ENCODE results near the gene RYR2.
"Not testable (repeated sequence)": the region's sequence is repeated elsewhere in the genome, so short reads cannot be mapped to it uniquely, and the experiment has no call there.

Gene RYR2

GRCh38 chr1:237568955-237569354 lies 527.0 kb downstream of the RYR2 start:
- DNase-seq (ENCODE audit: low read depth) = no peak

- DNase-seq (ENCODE audit: low read depth) = no peak
Observed at GRCh38 chr1:237570530-237570929, 528.5 kb downstream of the RYR2 start.

- no peak for DNase-seq (ENCODE audit: low read depth)
Observed at GRCh38 chr1:237574536-237574935, 532.6 kb downstream of the RYR2 start.

- DNase-seq (ENCODE audit: low read depth) = no peak
Observed at GRCh38 chr1:237578540-237578939, 536.6 kb downstream of the RYR2 start.

GRCh38 chr1:237580726-237581125 lies 538.7 kb downstream of the RYR2 start:
- DNase-seq (ENCODE audit: low read depth) = no peak

GRCh38 chr1:237583270-237583669 lies 541.3 kb downstream of the RYR2 start:
- no peak for DNase-seq (ENCODE audit: low read depth)

- no peak for DNase-seq (ENCODE audit: low read depth)
Observed at GRCh38 chr1:237583756-237584155, 541.8 kb downstream of the RYR2 start.

- no peak for DNase-seq (ENCODE audit: low read depth)
Observed at GRCh38 chr1:237590386-237590785, 548.4 kb downstream of the RYR2 start.

- no peak for DNase-seq (ENCODE audit: low read depth)
Observed at GRCh38 chr1:237591353-237591752, 549.4 kb downstream of the RYR2 start.

GRCh38 chr1:237603036-237603568 lies 561.1 kb downstream of the RYR2 start:
- not testable (repeated sequence) for DNase-seq (ENCODE audit: low read depth)

GRCh38 chr1:237608433-237608832 lies 566.4 kb downstream of the RYR2 start:
- no peak for DNase-seq (ENCODE audit: low read depth)

GRCh38 chr1:237610157-237610556 lies 568.2 kb downstream of the RYR2 start:
- DNase-seq (ENCODE audit: low read depth) = no peak

GRCh38 chr1:237613984-237614383 lies 572.0 kb downstream of the RYR2 start:
- DNase-seq (ENCODE audit: low read depth) = no peak

GRCh38 chr1:237619553-237619952 lies 577.6 kb downstream of the RYR2 start:
- no peak for DNase-seq (ENCODE audit: low read depth)

GRCh38 chr1:237634922-237635321 lies 592.9 kb downstream of the RYR2 start:
- no peak for DNase-seq (ENCODE audit: low read depth)

- DNase-seq (ENCODE audit: low read depth) = no peak
Observed at GRCh38 chr1:237638555-237638954, 596.6 kb downstream of the RYR2 start.

GRCh38 chr1:237640011-237640671 lies 598.2 kb downstream of the RYR2 start:
- DNase-seq (ENCODE audit: low read depth) = no peak

GRCh38 chr1:237640966-237641365 lies 599.0 kb downstream of the RYR2 start:
- no peak for DNase-seq (ENCODE audit: low read depth)

GRCh38 chr1:237650809-237651208 lies 608.8 kb downstream of the RYR2 start:
- no peak for DNase-seq (ENCODE audit: low read depth)

GRCh38 chr1:237655778-237656177 lies 613.8 kb downstream of the RYR2 start:
- no peak for DNase-seq (ENCODE audit: low read depth)

GRCh38 chr1:237664348-237664747 lies 622.4 kb downstream of the RYR2 start:
- no peak for DNase-seq (ENCODE audit: low read depth)

GRCh38 chr1:237670302-237670701 lies 628.3 kb downstream of the RYR2 start:
- no peak for DNase-seq (ENCODE audit: low read depth)

- no peak for DNase-seq (ENCODE audit: low read depth)
Observed at GRCh38 chr1:237671262-237671661, 629.3 kb downstream of the RYR2 start.

GRCh38 chr1:237671935-237672334 lies 630.0 kb downstream of the RYR2 start:
- no peak for DNase-seq (ENCODE audit: low read depth)
